SH-SY5Y (cell line): ENCODE results near the gene SAMD4A.

Experiments
- GATA2 ChIP-seq: IDR thresholded peaks from 2 replicates; pipeline ENCODE4 v1.6.1; 2011; ENCODE audit warnings: mild to moderate bottlenecking, low read depth, low read length
- GATA3 ChIP-seq: IDR thresholded peaks from 2 replicates; pipeline ENCODE4 v1.6.1; 2011; ENCODE audit warnings: low read depth, mild to moderate bottlenecking, low read length, moderate library complexity

DNA sequence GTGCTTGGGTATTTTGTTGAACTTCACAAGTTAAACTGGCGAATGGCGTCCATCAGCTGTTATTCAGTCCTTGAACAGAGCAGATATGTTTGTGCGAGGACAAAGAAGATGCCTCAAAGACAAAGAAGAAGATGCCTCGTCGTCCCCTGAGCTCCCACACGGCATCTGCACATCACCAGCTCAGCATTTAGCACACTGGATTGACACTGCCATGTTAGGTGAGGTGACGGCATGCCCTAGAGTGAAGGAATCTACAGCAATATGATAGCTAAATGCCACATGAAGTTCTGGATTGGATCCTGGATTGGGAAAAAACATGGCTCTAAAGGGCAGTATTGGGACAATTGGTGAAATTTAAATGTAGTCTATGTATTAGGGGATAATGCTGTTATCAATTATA is 15.4 kb downstream of the SAMD4A start:
- TF ChIP-seq GATA2: no peak
- TF ChIP-seq GATA3: no peak
